NCI-H226 (cell line): ENCODE data around the gene AARS1.
"Not testable (repeated sequence)": the region's sequence is repeated elsewhere in the genome, so short reads cannot be mapped to it uniquely, and the experiment has no call there.

Experiments
- DNase-seq: peaks from one replicate; pipeline ENCODE4 v3.0.0-alpha.2; 2015

AARS1 gene

DNA sequence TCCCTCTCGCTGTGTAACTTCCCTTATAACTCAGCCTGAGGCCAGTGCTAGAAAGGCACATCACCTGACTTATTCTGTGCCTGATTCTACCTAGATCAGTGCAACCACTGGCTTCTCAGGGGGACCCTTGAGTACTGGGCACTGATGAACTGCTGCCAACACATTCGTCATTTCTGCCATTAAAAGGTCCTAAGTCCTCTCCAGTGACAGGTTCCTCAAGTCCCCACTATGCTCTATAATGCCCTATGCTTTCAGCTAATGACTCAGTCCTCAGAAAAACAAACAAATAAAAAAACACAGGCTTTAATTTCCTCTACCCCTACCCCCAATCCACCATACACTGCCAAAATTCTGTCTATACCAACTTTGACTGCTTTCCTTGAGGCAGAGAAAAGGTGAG is 66.1 kb downstream of the AARS1 start:
- DNase-seq = not testable (repeated sequence)

DNA sequence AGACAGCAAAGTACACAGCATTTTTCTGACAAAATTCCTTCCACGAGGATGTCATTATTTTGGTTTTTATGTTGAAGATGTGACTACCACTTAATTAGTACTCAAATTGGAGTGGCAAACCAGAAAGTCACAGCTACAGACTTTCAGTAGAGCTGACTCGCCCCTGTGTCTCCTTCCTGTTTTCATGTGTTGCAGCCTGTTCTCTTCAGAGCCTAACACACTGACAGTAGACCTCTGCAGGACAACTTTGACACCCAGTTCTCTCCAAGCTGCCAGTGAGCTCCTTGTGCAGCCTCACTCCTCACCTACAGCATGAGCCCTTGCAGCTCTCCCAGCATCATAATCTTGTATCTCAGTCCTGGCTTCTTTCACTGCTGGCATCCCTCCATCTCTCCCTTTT is 66.7 kb downstream of the AARS1 start:
- not testable (repeated sequence) for DNase-seq

DNA sequence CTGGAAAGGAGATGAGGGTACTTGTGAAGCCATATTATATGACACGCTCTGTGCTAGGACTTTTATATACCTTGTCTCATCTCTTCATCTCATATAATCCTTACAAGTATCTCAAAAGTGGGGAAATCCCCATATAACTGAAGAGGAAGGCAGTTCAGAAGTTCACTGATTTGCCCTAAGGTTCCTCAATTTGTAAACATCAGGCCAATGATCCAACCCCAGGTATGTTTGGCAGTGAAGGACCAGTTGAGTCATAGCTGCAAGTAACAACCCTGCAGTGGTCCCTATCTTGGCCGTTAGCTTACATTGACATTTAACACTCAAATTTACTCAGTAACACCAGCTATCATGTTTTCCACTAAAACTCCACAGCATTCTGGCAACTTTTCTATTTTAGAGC is 70.7 kb downstream of the AARS1 start:
- DNase-seq = not testable (repeated sequence)

DNA sequence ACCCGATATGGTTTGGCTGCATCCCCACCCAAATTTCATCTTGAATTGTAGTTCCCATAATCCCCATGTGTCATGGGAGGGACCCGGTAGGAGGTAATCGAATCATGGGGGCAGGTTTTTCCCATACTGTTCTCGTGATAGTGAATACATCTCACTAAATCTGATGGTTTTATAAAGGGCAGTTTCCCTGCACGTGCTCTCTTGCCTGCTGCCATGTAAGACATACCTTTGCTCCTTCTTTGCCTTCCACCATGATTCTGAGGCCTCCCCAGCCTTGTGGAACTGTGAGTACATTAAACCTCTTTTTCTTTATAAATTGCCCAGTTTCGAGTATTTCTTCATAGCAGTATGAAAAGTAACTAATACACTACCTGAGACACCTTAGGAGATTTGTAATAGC is 82.9 kb downstream of the AARS1 start:
- DNase-seq = not testable (repeated sequence)

DNA sequence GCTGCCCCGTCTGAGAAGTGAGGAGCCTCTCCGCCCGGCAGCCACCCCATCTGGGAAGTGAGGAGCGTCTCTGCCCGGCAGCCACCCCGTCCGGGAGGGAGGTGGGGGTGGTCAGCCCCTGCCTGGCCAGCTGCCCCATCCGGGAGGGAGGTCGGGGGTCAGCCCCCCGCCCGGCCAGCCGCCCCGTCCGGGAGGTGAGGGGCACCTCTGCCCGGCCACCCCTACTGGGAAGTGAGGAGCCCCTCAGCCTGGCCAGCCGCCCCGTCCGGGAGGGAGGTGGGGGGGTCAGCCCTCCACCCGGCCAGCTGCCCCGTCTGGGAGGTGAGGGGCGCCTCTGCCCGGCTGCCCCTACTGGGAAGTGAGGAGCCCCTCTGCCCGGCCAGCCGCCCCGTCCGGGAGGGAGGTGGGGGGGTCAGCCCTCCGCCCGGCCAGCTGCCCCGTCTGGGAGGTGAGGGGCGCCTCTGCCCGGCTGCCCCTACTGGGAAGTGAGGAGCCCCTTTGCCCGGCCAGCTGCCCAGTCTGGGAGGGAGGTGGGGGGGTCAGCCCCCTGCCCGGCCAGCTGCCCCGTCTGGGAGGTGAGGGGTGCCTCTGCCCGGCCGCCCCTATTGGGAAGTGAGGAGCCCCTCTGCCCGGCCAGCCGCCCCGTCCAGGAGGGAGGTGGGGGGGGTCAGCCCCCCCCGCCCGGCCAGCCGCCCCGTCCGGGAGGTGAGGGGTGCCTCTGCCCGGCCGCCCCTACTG is 84.5 kb downstream of the AARS1 start:
- not testable (repeated sequence) for DNase-seq

DNA sequence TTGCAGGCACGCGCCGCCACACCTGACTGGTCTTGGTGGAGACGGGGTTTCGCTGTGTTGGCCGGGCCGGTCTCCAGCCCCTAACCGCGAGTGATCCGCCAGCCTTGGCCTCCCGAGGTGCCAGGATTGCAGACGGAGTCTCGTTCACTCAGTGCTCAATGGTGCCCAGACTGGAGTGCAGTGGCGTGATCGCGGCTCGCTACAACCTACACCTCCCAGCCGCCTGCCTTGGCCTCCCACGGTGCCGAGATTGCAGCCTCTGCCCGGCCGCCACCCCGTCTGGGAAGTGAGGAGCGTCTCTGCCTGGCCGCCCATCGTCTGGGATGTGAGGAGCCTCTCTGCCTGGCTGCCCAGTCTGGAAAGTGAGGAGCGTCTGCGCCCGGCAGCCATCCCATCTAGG is 85.3 kb downstream of the AARS1 start:
- DNase-seq = not testable (repeated sequence)

DNA sequence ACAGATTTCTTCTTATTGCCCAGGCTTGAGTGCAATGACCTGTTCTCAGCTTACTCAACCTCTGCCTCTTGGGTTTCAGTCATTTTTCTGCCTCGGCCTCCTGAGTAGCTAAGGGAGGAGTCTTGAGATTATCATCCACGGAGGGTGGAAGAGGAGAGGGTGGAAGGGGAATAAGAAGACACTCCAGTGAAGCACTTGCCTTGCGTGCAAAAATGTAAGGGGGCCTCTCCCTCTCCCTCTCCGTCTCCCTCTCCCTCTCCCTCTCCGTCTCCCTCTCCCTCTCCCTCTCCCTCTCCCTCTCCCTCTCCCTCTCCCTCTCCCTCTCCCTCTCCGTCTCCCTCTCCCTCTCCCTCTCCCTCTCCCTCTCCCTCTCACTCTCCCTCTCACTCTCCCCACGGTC is 85.8 kb downstream of the AARS1 start:
- not testable (repeated sequence) for DNase-seq
